T47D (cell line): ENCODE results near the gene SOHLH2.

Source experiments
- DNase-seq, 2 experiments: peaks; one replicate each; pipeline versions ENCODE4 v3.0.0 to v3.0.0-alpha.2; 2011 to 2012; ENCODE audit warnings: low read depth in 1 of 2, low spot score in 1 of 2
- JUND ChIP-seq: IDR thresholded peaks from 2 replicates; pipeline ENCODE4 v1.6.1; 2012; ENCODE audit warnings: low read depth
- in situ Hi-C: cut with HindIII; loops from 2 replicates; pipeline ENCODE4 v1.10.0; 2016; ENCODE audit warnings: low sequenced_read_pairs, low pct_unique_long_range_greater_than_20kb

SOHLH2 gene

GRCh38 chr13:36214163-36214921 is at the start of gene SOHLH2:
Gene SOHLH2 (minus strand): TSS chr13:36214556. CDS start chr13:36214526, 30 bp downstream.
- no peak for DNase-seq
- no peak for TF ChIP-seq JUND
- in situ Hi-C loops = no loop called here

GRCh38 chr13:36261976-36262375 is 47.6 kb upstream of the SOHLH2 start:
- in situ Hi-C loops = no loop called here
- TF ChIP-seq JUND = no peak
- no peak for DNase-seq

- no peak for TF ChIP-seq JUND
- DNase-seq = no peak
- in situ Hi-C loops = no loop called here
Measured at GRCh38 chr13:36261011-36261410, 46.7 kb upstream of the SOHLH2 start.

GRCh38 chr13:36259361-36260137 is 45.2 kb upstream of the SOHLH2 start:
- DNase-seq = peak in 1 of 2 experiments; percentile 35
- no peak for TF ChIP-seq JUND
- in situ Hi-C loops = no loop called here

GRCh38 chr13:36258831-36259230 is 44.5 kb upstream of the SOHLH2 start:
- no peak for TF ChIP-seq JUND
- no peak for DNase-seq
- in situ Hi-C loops = no loop called here

- no peak for DNase-seq
- no peak for TF ChIP-seq JUND
- in situ Hi-C loops = no loop called here
Measured at GRCh38 chr13:36251526-36251925, 37.2 kb upstream of the SOHLH2 start.

GRCh38 chr13:36251017-36251416 is 36.7 kb upstream of the SOHLH2 start:
- no peak for DNase-seq
- in situ Hi-C loops = no loop called here
- TF ChIP-seq JUND = no peak

GRCh38 chr13:36248700-36249099 is 34.3 kb upstream of the SOHLH2 start:
- TF ChIP-seq JUND = no peak
- no peak for DNase-seq
- in situ Hi-C loops = no loop called here

GRCh38 chr13:36244990-36245389 is 30.6 kb upstream of the SOHLH2 start:
- no peak for TF ChIP-seq JUND
- in situ Hi-C loops = no loop called here
- DNase-seq = no peak

GRCh38 chr13:36244073-36244472 is 29.7 kb upstream of the SOHLH2 start:
- TF ChIP-seq JUND = no peak
- in situ Hi-C loops = no loop called here
- no peak for DNase-seq

GRCh38 chr13:36242761-36243160 is 28.4 kb upstream of the SOHLH2 start:
- in situ Hi-C loops = no loop called here
- DNase-seq = no peak
- TF ChIP-seq JUND = no peak

- in situ Hi-C loops = no loop called here
- no peak for TF ChIP-seq JUND
- DNase-seq = no peak
Measured at GRCh38 chr13:36231236-36231635, 16.9 kb upstream of the SOHLH2 start.

GRCh38 chr13:36224730-36225129 is 10.4 kb upstream of the SOHLH2 start:
- DNase-seq = no peak
- in situ Hi-C loops = no loop called here
- TF ChIP-seq JUND = no peak
